Measurements from ENCODE around the gene NELFB. TPM values are rescaled to one million over a fixed set of nuclear protein-coding genes. Genes with fewer than 3 reads are reported as not detected.

Gene NELFB
- total and polyA plus RNA-seq, 9 of the 15 experiments (the other 6 are each of a cell fraction or from before 2014, with no cell fraction given), result 0.24 to 84.0 (median 29.7) TPM

- TF ChIP-seq CHD2 (IDR thresholded peaks at IDR 0.05; ENCODE audit: low read depth, low read length) (peak; percentile 11), RNF219 (CRISPR knock-in tag; IDR thresholded peaks at IDR 0.05) (no peak), CAMTA2 (CRISPR knock-in tag; conservative IDR thresholded peaks at IDR 0.05) (no peak), MTA1 (IDR thresholded peaks at IDR 0.05; ENCODE audit: borderline replicate concordance) (no peak; the same call in 1 of the 2 replicates), TAF9B (IDR thresholded peaks at IDR 0.05; ENCODE audit: partially characterized antibody) (peak; percentile 71), ZNF263 (CRISPR knock-in tag; IDR thresholded peaks at IDR 0.05; ENCODE audit: borderline replicate concordance) (no peak), ZHX1 (conservative IDR thresholded peaks at IDR 0.05; ENCODE audit: low read length) (0 out of 2 replicates have a peak, but pooled peaks have one; percentile 18), NFE2L1 (tag; IDR thresholded peaks at IDR 0.05; ENCODE audit: borderline replicate concordance, low read depth) (no peak), CREB1 (IDR thresholded peaks at IDR 0.05) (no peak; the same call in 1 of the 2 replicates), CREB1 (CRISPR knock-in tag; IDR thresholded peaks at IDR 0.05) (no peak; the same call in 1 of the 2 replicates), XRCC5 (IDR thresholded peaks at IDR 0.05; ENCODE audit: low read depth, low read length) (no peak; the same call in 1 of the 2 replicates), MTF1 (CRISPR knock-in tag; IDR thresholded peaks at IDR 0.05; ENCODE audit: borderline replicate concordance) (no peak), ATF7 (IDR thresholded peaks at IDR 0.05) (peak; percentile 80), PREB (CRISPR knock-in tag; IDR thresholded peaks at IDR 0.05) (no peak), NEUROD1 (IDR thresholded peaks at IDR 0.05; ENCODE audit: borderline replicate concordance, low read depth, low read length, partially characterized antibody) (peak; percentile 23), MNT (conservative IDR thresholded peaks at IDR 0.05) (peak; percentile 84 to 91), ZNF431 (CRISPR knock-in tag; IDR thresholded peaks at IDR 0.05) (no peak), RBFOX2 (IDR thresholded peaks at IDR 0.05; ENCODE audit: low read depth, low read length) (peak; percentile 91), WHSC1 (IDR thresholded peaks at IDR 0.05; ENCODE audit: low read length) (no peak), ZFX (CRISPR knock-in tag; IDR thresholded peaks at IDR 0.05) (peak; percentile 91), BACH1 (tag; IDR thresholded peaks at IDR 0.05) (no peak), XRCC4 (IDR thresholded peaks at IDR 0.05; ENCODE audit: extremely low read depth, insufficient read depth, insufficient read length) (no peak)
Measured at GRCh38 chr9:137277329-137278041, 22.4 kb downstream of the NELFB start, which contains the start of gene TOR4A (continued).
